GM15510 (cell line): ENCODE results near the gene MATN1.

Experiments
- POLR2A ChIP-seq: IDR thresholded peaks from 3 replicates; pipeline ENCODE4 v1.6.1; 2011; ENCODE audit warnings: borderline replicate concordance; ENCODE audit not compliant: insufficient read length; ENCODE audit errors: extremely low read depth

Gene MATN1

GRCh38 chr1:30723331-30723755 is at the start of gene MATN1:
MATN1 (minus strand) TSS chr1:30723585; CDS start chr1:30723551, 34 bp downstream.
- no peak for TF ChIP-seq POLR2A

GRCh38 chr1:30771005-30771404 is 47.6 kb upstream of the MATN1 start:
- no peak for TF ChIP-seq POLR2A

GRCh38 chr1:30770150-30770549 is 46.8 kb upstream of the MATN1 start:
- no peak for TF ChIP-seq POLR2A

GRCh38 chr1:30768830-30769718 is 45.7 kb upstream of the MATN1 start:
- no peak for TF ChIP-seq POLR2A

GRCh38 chr1:30768159-30768829 is 44.9 kb upstream of the MATN1 start:
- TF ChIP-seq POLR2A, result no peak

GRCh38 chr1:30765556-30766434 is 42.4 kb upstream of the MATN1 start:
- TF ChIP-seq POLR2A, result peak; percentile 26

- no peak for TF ChIP-seq POLR2A
Measured at GRCh38 chr1:30764939-30765555, 41.7 kb upstream of the MATN1 start.

- TF ChIP-seq POLR2A, result no peak
Measured at GRCh38 chr1:30764396-30764795, 41.0 kb upstream of the MATN1 start.

- no peak for TF ChIP-seq POLR2A
Measured at GRCh38 chr1:30763651-30764248, 40.4 kb upstream of the MATN1 start.

- no peak for TF ChIP-seq POLR2A
Measured at GRCh38 chr1:30762930-30763650, 39.7 kb upstream of the MATN1 start.

GRCh38 chr1:30762152-30762929 is 39.0 kb upstream of the MATN1 start:
- TF ChIP-seq POLR2A, result no peak

- TF ChIP-seq POLR2A, result no peak
Measured at GRCh38 chr1:30761381-30762151, 38.2 kb upstream of the MATN1 start.
